Esophagus squamous epithelium (tissue), 5 donors: Measurements from ENCODE around the gene KLF11. TPM values are rescaled to one million over a fixed set of nuclear protein-coding genes. Genes with fewer than 3 reads are reported as not detected.
A peak's percentile ranks its signal among the peaks of the same experiment; 100 is the strongest.

ENCODE experiments used
- DNase-seq: peaks from one replicate; lab custom pipeline; 2025; lab: John Stamatoyannopoulos, UW
- H3K27ac ChIP-seq, 4 donors: fragments of 200-600 bp; sonication (generic); one replicate each; pipeline ENCODE4 v1.5.1; 2016 to 2019; ENCODE audit warnings: mild to moderate bottlenecking in 1 of 4
- H3K27me3 ChIP-seq, 4 donors: fragments of 200-600 bp; sonication (generic); 1 replicate in 3 of 4; 2 replicates in 1 of 4; pipeline versions ENCODE4 v1.5.1 to v1.6.0; 2017 to 2021; ENCODE audit warnings: antibody characterized with exemption in 1 of 4
- H3K36me3 ChIP-seq, 3 donors: fragments of 200-600 bp; sonication (generic); one replicate each; pipeline ENCODE4 v1.5.1; 2016 to 2019
- H3K4me1 ChIP-seq, 3 donors: fragments of 200-600 bp; sonication (generic); one replicate each; pipeline ENCODE4 v1.5.1; 2017 to 2019
- H3K4me3 ChIP-seq, 4 donors: fragments of 200-600 bp; sonication (generic); 1 replicate in 3 of 4; 2 replicates in 1 of 4; pipeline ENCODE4 v1.5.1; 2016 to 2019; ENCODE audit warnings: mild to moderate bottlenecking in 2 of 4, moderate library complexity in 1 of 4
- H3K9me3 ChIP-seq, 3 donors: fragments of 200-600 bp; sonication (generic); one replicate each; pipeline ENCODE4 v1.5.1; 2016 to 2019
- POLR2A ChIP-seq, 4 donors: fragments of 450-650 bp; IDR thresholded peaks; one replicate each; pipeline ENCODE4 v1.6.1; 2017; ENCODE audit warnings: antibody characterized with exemption in 4 of 4, mild to moderate bottlenecking in 4 of 4, moderate library complexity in 3 of 4
- WGBS, 2 donors: methylation state at CpG; one replicate each; pipeline ENCODE4 v1.1.5; 2018; 5-methylcytosine and 5-hydroxymethylcytosine counted together
- intact Hi-C: fragments of 100-400 bp; cut with DNase I; formaldehyde crosslinking; loops from one replicate; pipeline ENCODE4 v1.15.0; 2022
- total RNA-seq, 4 donors: library from RNA; depleted of rRNA; stranded (reverse); fragments of >200 nt; gene quantifications; one replicate each; pipeline ENCODE4 v1.1.0, GENCODE V29; 2016
- TF ChIP-seq, protein P1 (sequence below), 6 experiments: fragments of 450-650 bp in 4 of 6; fragments of 200-600 bp in 2 of 6; sonication (generic) in 2 of 6; IDR thresholded peaks; one replicate each; pipeline ENCODE4 v1.5.1; 2016 to 2019; ENCODE audit warnings: antibody characterized with exemption in 6 of 6, mild to moderate bottlenecking in 4 of 6, moderate library complexity in 4 of 6
- donor health status: DM: yes; HTN: yes; CAD: no.

KLF11 gene
- total RNA-seq, 4 donors from 2014 or later = 2.2 to 13.2 (median 8.2) TPM

DNA sequence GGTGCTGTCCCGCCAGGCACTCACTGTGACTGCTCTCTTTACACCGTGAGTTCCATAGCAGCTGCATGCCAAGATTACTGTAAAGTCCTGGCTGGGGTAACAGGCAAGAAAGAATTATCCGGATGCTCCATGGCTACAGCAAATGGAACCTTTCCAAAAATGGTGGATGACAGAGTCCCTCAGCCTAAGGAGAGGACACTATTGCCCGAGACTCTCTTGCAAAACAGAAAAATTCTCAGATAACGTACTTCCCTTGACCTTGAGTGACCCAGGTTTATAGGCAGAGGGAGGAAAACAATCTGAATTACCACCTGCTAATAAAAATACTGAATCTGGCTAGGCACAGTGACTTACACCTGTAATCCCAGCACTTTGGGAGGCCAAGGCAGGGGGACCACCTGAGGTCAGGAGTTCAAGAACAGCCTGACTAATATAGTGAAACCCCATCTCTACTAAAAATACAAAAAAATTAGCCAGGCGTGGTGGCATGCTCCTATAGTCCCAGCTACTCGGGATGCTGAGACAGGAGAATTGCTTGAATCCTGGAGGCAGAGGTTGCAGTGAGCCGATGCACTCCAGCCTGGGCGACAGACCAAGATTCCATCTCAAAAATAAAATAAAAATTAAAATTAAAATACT lies 32.3 kb downstream of the KLF11 start:
- no peak for DNase-seq
- peaks cover 0 to 77% (median 4%) of the 10 kb centered on the region in 4 donors for H3K27me3 ChIP-seq
- H3K4me3 ChIP-seq = no peak overlapping the region
- intact Hi-C loops = loop anchor here (10.0 kb wide), 1 partner anchor 359 kb away; no protein-coding TSS in a partner anchor
- no peak for TF ChIP-seq POLR2A (IDR thresholded peaks at IDR 0.05)
- TF ChIP-seq, protein P1, sequence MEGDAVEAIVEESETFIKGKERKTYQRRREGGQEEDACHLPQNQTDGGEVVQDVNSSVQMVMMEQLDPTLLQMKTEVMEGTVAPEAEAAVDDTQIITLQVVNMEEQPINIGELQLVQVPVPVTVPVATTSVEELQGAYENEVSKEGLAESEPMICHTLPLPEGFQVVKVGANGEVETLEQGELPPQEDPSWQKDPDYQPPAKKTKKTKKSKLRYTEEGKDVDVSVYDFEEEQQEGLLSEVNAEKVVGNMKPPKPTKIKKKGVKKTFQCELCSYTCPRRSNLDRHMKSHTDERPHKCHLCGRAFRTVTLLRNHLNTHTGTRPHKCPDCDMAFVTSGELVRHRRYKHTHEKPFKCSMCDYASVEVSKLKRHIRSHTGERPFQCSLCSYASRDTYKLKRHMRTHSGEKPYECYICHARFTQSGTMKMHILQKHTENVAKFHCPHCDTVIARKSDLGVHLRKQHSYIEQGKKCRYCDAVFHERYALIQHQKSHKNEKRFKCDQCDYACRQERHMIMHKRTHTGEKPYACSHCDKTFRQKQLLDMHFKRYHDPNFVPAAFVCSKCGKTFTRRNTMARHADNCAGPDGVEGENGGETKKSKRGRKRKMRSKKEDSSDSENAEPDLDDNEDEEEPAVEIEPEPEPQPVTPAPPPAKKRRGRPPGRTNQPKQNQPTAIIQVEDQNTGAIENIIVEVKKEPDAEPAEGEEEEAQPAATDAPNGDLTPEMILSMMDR (IDR thresholded peaks at IDR 0.05) = no peak
- H3K4me1 ChIP-seq = peaks cover 7 to 33% (median 16%) of the 10 kb centered on the region in 3 donors
- H3K36me3 ChIP-seq = no peaks in the 10 kb centered on the region
- H3K9me3 ChIP-seq = no peaks in the 10 kb centered on the region
- 71 to 74% methylated on average over 9 of the region's 9 CpGs for WGBS, 2 donors
- H3K27ac ChIP-seq = no peak overlapping the region

DNA sequence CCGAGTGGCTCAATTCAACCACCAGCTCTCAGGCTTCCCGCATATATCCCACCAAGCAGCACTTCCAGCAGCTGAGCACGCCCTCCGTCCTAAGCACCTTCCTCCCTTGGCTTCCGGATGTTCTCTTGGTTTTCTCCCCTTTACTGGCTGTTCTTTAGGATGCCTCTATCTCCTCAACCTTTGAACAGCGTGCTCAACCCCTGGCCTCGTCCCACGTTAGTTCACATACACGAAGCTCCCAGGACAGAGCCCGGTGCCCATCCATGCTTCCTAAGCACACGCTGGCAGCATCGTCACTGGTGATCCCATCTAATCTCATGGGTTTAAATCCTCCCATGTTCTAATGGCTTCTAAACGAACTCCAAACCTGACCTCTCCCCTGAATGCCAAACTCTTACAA lies 33.2 kb downstream of the KLF11 start:
- intact Hi-C loops = loop anchor here (10.0 kb wide), 1 partner anchor 358 kb away; no protein-coding TSS in a partner anchor
- H3K9me3 ChIP-seq = no peaks in the 10 kb centered on the region
- H3K4me3 ChIP-seq = no peak overlapping the region
- peaks cover 0 to 85% (median 7%) of the 10 kb centered on the region in 4 donors for H3K27me3 ChIP-seq
- peaks cover 8 to 41% (median 17%) of the 10 kb centered on the region in 3 donors for H3K4me1 ChIP-seq
- DNase-seq = no peak
- H3K36me3 ChIP-seq = no peaks in the 10 kb centered on the region
- no peak overlapping the region for H3K27ac ChIP-seq
- WGBS, 2 donors = 83 to 85% methylated on average over 13 of the region's 13 CpGs
- TF ChIP-seq POLR2A (IDR thresholded peaks at IDR 0.05) = no peak
- TF ChIP-seq, protein P1 (IDR thresholded peaks at IDR 0.05) = no peak

DNA sequence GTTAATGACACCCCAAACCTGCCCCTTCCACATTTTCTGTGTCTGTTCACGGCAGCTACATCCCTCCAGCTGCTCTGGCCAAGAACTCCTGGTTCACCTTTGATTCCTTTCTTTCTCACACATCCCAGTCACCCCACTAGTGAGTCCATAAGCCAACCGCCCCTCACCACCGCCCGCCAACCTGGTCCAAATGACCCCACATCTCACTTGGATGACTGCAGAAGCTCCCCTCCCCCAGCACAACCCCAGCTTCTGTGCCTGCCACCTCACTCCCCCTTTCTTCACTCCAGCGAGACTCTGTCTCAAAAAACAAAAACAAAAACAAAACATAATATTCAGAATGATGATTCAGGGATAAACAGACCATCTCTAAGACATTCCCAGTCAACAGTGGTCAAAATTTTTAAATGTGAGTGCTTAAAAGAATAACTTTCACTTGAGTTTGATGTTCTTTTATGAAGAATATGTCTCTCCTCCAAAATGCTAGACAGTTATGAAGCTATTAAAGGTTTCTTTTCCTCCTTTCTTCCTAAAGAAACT lies 33.7 kb downstream of the KLF11 start:
- H3K27ac ChIP-seq = no peak overlapping the region
- WGBS, 2 donors = 77 to 84% methylated on average over 5 of the region's 5 CpGs
- no peaks in the 10 kb centered on the region for H3K36me3 ChIP-seq
- no peak for TF ChIP-seq POLR2A (IDR thresholded peaks at IDR 0.05)
- TF ChIP-seq, protein P1 (IDR thresholded peaks at IDR 0.05) = no peak
- no peak for DNase-seq
- peaks cover 8 to 41% (median 17%) of the 10 kb centered on the region in 3 donors for H3K4me1 ChIP-seq
- intact Hi-C loops = loop anchor here (10.0 kb wide), 1 partner anchor 358 kb away; no protein-coding TSS in a partner anchor
- H3K27me3 ChIP-seq = peaks cover 0 to 91% (median 7%) of the 10 kb centered on the region in 4 donors
- no peaks in the 10 kb centered on the region for H3K9me3 ChIP-seq
- no peak overlapping the region for H3K4me3 ChIP-seq

DNA sequence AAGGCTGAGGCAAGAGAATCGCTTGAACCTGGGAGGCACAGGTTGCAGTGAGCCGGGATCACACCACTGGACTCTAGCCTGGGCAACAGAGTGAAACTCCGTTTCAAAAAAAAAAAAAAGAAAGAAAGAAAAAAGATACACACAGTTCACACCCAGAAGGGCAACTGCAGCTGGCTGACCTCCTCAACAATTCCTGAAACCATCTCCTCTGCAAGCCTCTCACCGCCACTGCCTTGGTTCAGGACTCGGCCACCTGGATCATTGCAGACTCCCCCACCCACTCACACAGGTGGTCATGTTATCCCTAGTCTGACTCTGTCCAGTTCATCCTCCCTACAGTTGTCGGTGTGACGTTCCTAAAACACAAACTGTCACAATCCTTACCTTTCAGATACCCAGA lies 34.7 kb downstream of the KLF11 start:
- WGBS, 2 donors = 85% methylated on average over 7 of the region's 7 CpGs
- Histone ChIP-seq H3K36me3 (no peaks in the 10 kb centered on the region), H3K4me3 (no peak overlapping the region), H3K4me1 (peaks cover 8 to 33% (median 17%) of the 10 kb centered on the region in 3 donors), H3K27ac (no peak overlapping the region), H3K9me3 (no peaks in the 10 kb centered on the region), H3K27me3 (peaks cover 3 to 96% (median 7%) of the 10 kb centered on the region in 4 donors)
- no peak for DNase-seq
- intact Hi-C loops = loop anchor here (10.0 kb wide), 1 partner anchor 357 kb away; no protein-coding TSS in a partner anchor
- no peak for TF ChIP-seq POLR2A (IDR thresholded peaks at IDR 0.05)
- TF ChIP-seq, protein P1 (IDR thresholded peaks at IDR 0.05) = no peak

DNA sequence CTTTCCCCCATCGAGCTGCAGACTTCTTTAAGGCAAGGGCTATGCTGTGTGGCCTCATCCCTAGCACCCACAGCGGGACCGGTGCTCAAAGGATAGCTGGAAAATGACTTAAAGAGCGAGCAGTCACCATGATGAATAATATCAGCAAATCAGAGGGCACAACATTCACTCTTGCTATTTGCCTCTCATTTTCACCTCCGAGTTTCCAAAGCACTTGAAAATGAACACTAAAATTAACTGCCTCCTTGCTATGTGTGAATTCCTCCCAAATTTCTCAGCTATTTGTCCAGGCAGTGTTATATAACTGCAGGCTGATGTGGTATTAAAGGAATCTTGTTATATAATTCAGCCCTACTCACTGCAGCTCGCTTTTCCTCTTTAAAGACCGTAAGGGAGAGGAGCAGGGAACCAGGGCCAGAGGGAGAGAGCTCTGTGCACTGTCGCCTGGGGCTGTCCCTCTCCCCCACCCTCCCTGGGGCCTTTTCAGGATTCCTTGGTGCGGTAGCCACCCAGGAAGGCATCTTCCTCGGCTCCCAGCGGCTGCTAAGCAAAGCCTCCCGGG lies 35.4 kb downstream of the KLF11 start:
- Histone ChIP-seq H3K27me3 (peaks cover 3 to 96% (median 8%) of the 10 kb centered on the region in 4 donors), H3K4me1 (peaks cover 8 to 32% (median 17%) of the 10 kb centered on the region in 3 donors), H3K4me3 (peak overlapping the region; percentile 44 to 73 (median 54)), H3K9me3 (no peaks in the 10 kb centered on the region), H3K36me3 (no peaks in the 10 kb centered on the region), H3K27ac (peak overlapping the region; percentile 49 to 89 (median 76))
- WGBS, 2 donors = 18 to 34% methylated on average over 10 to 12 of the region's 12 CpGs
- intact Hi-C loops = loop anchor here (10.0 kb wide), 1 partner anchor 356 kb away; no protein-coding TSS in a partner anchor
- no peak for DNase-seq
- TF ChIP-seq, protein P1 (IDR thresholded peaks at IDR 0.05) = no peak
- TF ChIP-seq POLR2A (IDR thresholded peaks at IDR 0.05) = no peak
